ENCODE results near the gene FRMD1.

Gene FRMD1

GRCh38 chr6:168022488-168023321 is 56.3 kb downstream of the FRMD1 start:
- no peak for DNase-seq

- DNase-seq = no peak
These were observed 57.4 kb downstream of the FRMD1 start for GRCh38 chr6:168021581-168021980.

GRCh38 chr6:168020242-168020641 is 58.8 kb downstream of the FRMD1 start:
- no peak for DNase-seq

- DNase-seq = no peak
These were observed 60.3 kb downstream of the FRMD1 start for GRCh38 chr6:168018664-168019063.

GRCh38 chr6:168017629-168018028 is 61.4 kb downstream of the FRMD1 start:
- DNase-seq = no peak

GRCh38 chr6:168016721-168017525 is 62.1 kb downstream of the FRMD1 start:
- DNase-seq = no peak

- no peak for DNase-seq
These were observed 62.8 kb downstream of the FRMD1 start for GRCh38 chr6:168016176-168016620.

GRCh38 chr6:168015482-168016175 is 63.4 kb downstream of the FRMD1 start:
- no peak for DNase-seq

- no peak for DNase-seq
These were observed 64.0 kb downstream of the FRMD1 start for GRCh38 chr6:168015009-168015408.

- DNase-seq = no peak
These were observed 64.6 kb downstream of the FRMD1 start for GRCh38 chr6:168014428-168014827.

GRCh38 chr6:168013250-168013915 is 65.6 kb downstream of the FRMD1 start:
- DNase-seq = no peak

GRCh38 chr6:168012431-168013249 is 66.4 kb downstream of the FRMD1 start:
- no peak for DNase-seq

- no peak for DNase-seq
These were observed 67.7 kb downstream of the FRMD1 start for GRCh38 chr6:168011291-168011690.

- no peak for DNase-seq
These were observed 69.7 kb downstream of the FRMD1 start for GRCh38 chr6:168009331-168009730.

GRCh38 chr6:168007592-168008338 is 71.2 kb downstream of the FRMD1 start:
- no peak for DNase-seq

- no peak for DNase-seq
These were observed 73.2 kb downstream of the FRMD1 start for GRCh38 chr6:168005796-168006195.

GRCh38 chr6:168004945-168005344 is 74.1 kb downstream of the FRMD1 start:
- DNase-seq = no peak

- DNase-seq = no peak
These were observed 75.0 kb downstream of the FRMD1 start for GRCh38 chr6:168004023-168004422.

Data from stimulated activated CD4-positive, alpha-beta T cell treated with anti-CD3 and anti-CD28 coated beads, Interleukin-15, amount 100 ng/mL, for 24 hours (primary cell).